Measurements from ENCODE around the gene PRPF40B.

- TF ChIP-seq CTCF (IDR thresholded peaks at IDR 0.05) (no peak), POLR2A (IDR thresholded peaks at IDR 0.05) (no peak)
These were observed 56.7 kb downstream of the PRPF40B start for GRCh38 chr12:49680075-49680474.

Measured in body of pancreas (tissue), 4 donors.